GM19468 (cell line): ENCODE results near the gene FADS1.

Experiments used
- ATAC-seq: cut with Tn5 transposase; IDR thresholded peaks from one replicate; pipeline ENCODE4 v1.9.1; 2021; ENCODE audit warnings: mild to moderate bottlenecking, moderate library complexity, moderate number of reproducible peaks; ENCODE audit not compliant: unreplicated experiment; ENCODE audit errors: extremely low read depth

The FADS1 gene

GRCh38 chr11:61828629-61829407, 12.0 kb upstream of the FADS1 start:
- ATAC-seq = no peak

- peak; percentile 13 for ATAC-seq
Observed at GRCh38 chr11:61828379-61828628, 11.5 kb upstream of the FADS1 start.

GRCh38 chr11:61827571-61828378, 11.0 kb upstream of the FADS1 start, which contains the start of gene FADS2:
TSS of gene FADS2 (plus strand) at chr11:61828300. CDS start at chr11:61828391, 91 bp downstream.
- peak; percentile 20 for ATAC-seq

- no peak for ATAC-seq
Observed at GRCh38 chr11:61826930-61827570, 10.2 kb upstream of the FADS1 start.

DNA sequence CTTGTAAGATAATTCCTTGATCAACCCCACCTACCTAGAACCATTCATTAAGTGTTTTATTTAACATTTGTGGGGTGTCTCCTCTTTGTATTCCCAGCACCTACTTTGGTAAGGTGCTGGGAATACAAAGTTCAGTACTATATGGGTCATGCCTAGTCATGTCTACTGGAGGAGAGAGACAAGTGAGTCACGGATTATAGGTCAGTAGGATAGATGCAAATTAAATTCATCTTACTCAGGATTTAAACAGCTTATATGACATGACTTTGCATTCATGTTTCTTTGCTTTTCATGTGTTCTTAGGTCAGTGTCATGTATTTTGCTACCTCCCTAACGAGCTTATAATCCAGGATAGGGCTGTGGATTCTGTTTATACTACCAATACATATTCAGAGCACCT, 3.4 kb upstream of the FADS1 start:
- no peak for ATAC-seq

DNA sequence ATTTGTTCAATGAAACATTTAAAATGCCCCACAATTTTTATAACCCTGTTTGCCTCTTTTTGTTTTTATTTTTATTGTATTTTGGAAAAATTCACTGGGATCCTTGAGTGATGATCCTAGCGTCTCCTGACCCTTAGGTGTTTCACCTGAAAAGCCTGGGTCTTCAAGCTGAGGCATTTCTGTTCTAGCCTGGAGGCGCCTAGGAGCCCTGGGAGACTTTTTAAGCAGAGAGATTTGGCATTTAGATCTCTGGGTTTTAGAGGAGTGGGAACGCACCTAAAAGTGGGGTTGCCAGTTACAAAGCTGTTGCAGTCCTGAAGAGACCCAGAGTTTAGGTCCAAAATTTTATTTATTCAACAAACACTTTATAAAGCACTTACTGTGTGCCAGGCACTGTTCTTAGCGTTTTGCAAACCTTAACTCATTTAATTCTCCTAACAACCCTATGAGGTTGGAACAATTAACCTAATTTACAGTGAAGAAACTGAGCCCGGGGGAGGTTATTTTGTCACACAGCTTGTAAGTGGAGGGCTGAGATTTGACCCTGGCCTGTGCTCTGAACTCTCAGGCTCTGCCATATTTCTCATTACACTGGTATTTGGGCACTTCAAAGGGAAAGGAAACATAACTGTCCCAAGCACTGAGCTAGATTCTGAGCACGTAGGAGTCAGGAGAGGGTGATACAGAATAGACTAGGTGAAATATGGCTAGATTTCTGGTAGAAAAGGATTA, 834 bp upstream of the FADS1 start:
- no peak for ATAC-seq

DNA sequence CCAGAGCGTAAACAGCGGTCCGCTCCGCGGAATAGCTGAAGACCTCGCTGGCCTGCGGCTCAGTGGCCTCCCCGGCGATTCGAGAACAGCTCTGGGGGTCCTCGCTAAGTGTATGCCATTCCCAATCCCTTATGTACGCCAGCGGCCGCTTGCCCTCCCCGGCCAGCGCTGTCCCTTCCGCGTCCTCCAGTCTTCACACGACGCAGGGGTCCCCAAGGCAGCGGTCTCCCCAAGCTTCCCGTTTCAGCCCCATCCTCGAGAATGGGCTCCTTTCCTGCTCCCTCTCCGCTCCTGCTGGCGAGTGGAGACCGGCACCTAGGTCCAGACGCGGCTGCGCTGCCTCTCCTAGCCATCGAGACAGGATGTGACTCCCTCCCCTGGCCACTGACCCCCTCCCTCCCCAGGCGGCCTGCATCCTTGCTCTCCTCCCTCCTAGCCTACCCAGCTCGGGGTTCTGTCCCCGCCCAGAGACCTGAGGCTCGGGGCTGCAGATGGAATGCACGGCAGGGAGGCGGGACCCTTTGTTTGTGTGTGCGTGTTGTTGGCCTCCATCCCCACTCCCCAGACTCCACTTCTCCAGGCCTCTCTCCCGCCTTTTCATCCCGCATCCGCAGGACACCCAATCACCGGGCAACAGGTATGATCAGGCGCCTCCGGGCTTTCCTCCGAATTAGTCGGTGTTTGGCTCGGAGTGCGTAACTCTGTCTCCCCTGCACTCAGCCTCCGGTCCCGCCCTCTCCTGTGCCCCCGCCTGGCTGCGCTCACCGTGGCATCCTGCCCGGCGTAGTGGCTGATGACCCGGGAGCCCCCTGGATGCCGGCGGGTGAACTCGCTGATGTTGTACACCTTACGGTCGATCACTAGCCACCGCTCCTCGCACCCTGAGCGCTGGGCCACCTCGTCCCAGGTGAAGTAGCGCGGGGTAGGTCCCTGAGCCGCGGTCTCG, 740 bp downstream of the FADS1 start:
- peak; percentile 6 for ATAC-seq

GRCh38 chr11:61814958-61815789, 1.6 kb downstream of the FADS1 start:
- ATAC-seq = peak; percentile 69

DNA sequence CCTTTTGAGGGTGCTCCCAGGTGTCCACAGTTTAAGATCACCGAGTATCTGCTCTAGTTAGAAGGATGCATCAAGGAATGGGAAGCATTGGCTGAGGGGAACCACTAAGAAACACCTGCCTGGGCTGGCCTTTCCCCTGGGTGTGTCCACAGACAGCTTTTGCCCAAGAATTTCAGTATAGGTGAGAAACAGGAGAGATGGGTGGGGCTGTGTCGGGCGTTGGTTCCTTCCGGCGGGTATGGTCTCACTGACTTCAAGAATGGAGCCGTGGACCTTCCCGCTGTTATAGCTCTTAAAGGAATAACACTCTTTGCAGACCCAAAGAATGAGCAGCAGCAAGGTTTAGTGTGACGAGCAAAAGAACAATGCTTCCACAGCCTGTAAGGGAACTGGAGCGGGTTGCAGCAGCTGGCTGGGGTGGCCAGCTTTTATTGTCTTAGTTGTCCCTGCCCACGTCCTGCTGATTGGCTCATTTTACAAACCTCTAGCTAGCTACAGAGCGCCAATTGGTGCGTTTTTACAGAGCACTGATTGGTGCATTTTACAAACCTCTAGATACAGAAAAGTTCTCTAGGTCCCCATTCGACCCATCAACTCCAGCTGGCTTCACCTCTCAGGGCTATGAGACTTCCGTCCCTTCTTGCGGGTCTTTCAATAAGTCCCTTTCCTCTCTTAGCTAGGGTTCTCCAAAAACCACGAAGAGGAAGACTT, 2.4 kb downstream of the FADS1 start:
- ATAC-seq = no peak

- ATAC-seq = no peak
Observed at GRCh38 chr11:61812736-61813411, 3.9 kb downstream of the FADS1 start.

DNA sequence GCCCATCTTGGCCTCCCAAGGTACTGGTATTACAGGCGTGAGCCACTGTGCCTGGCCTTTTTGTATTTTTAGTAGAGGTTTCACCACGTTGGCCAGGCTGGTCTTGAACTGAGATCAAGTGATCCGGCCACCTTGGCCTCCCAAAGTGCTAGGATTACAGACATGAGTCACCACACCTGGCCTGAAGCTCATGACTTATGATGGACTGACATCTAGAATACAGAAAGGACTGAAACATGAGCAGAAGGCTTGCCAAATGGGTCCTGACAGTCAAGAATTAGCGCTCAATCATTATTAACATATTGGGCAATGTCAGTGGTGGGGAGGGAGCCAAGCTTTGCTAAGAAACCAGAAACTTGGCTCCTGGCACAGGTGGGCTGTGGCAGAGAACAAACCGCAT, 5.0 kb downstream of the FADS1 start:
- ATAC-seq = no peak

DNA sequence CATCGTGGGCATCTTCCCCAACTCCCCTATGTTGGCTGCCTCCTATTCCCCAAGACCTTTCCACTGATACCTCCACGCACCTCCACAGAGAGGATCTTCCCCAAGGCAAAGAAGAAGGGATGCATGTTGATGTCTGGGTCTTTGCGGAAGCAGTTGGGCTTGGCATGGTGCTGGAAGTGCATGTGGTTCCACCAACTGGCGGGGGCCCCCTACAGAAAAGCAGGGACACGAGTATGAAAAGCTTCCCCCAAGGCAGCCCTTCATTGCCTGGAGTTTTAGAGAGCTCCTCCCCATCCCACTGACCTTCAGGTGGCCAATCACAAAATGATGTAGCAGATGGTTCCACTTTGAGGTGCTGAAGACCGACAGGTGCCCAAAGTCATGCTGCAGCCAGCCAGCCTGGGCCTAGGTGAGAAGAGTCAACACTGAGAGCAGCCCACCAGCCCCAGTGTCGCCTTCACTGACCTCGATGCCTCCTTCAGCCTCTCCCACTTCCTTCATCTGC, 6.1 kb downstream of the FADS1 start:
- ATAC-seq = no peak

DNA sequence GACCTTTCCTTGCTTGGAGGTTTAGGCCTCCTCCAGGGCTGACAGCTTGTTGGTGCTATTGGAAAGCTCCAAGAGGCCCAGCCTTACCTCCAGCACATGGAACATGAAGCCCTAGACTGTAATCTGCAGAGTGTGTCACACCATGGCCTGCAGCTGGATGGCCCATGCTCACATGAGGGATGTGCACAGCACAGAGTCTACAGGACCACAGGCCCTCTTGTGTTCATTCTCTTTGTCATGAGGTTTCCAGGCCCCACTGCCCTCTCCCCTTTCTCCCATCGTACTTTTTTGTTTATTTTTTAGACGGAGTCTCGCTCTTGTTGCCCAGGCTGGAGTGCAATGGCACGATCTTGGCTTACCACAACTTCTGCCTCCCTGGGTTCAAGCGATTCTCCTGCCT, 10.0 kb downstream of the FADS1 start:
- ATAC-seq = no peak

GRCh38 chr11:61805146-61805545, 11.7 kb downstream of the FADS1 start:
- ATAC-seq = no peak

DNA sequence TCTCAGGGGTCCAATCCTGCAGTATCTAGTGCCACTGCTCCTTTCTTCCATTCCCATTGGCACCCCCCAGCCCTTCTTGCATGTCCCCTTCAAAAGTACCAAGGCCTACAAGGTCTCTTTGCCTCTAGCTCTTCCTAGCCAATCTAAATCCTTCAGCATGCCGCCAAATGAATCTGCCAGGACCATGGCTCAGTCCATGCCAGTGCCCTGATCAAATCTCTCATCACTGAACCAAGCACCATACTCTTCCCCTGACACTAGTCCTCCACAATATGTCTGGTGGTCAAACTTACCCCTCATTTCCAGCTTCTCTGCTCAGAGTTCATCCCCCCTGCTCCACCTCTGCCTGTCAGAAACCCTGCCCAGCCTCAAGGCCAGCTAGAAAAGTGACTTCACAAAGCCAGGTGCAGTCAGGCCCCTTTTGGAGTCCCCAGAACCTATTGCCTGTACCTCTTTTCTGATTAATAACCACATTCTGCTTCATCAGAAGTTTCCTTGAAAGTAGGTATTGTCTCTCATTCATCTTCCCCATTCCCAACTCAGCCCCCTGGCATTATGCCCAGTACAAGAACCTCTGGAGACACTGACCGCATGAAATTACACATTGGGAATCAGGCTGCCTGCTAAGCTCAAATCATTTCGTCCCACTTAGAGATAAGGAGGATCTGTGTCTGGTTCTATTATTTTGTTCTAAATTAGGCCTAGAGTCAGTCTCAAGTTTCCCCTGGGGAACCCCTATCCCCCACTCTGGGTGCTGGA, 12.7 kb downstream of the FADS1 start:
- ATAC-seq = no peak

GRCh38 chr11:61802605-61803004, 14.2 kb downstream of the FADS1 start:
- no peak for ATAC-seq
